HEK293T (cell line): ENCODE data around the gene TTLL4.

Experiments used
- BHLHE40 ChIP-seq: fragments of 450-650 bp; IDR thresholded peaks from 2 replicates; pipeline ENCODE4 v1.6.1; 2016; ENCODE audit warnings: mild to moderate bottlenecking, moderate library complexity, borderline replicate concordance
- CTBP1 ChIP-seq: fragments of 450-650 bp; IDR thresholded peaks from 2 replicates; pipeline ENCODE4 v1.6.1; 2016; ENCODE audit warnings: borderline replicate concordance
- ELF4 ChIP-seq: fragments of 450-650 bp; IDR thresholded peaks from 2 replicates; pipeline ENCODE4 v1.6.1; 2017; ENCODE audit warnings: antibody characterized with exemption
- FOXA1 ChIP-seq: fragments of 450-650 bp; IDR thresholded peaks from 2 replicates; pipeline ENCODE4 v1.6.1; 2016; ENCODE audit warnings: mild to moderate bottlenecking
- FOXK2 ChIP-seq: fragments of 450-650 bp; IDR thresholded peaks from 2 replicates; pipeline ENCODE4 v1.6.1; 2016; ENCODE audit warnings: mild to moderate bottlenecking
- FOXM1 ChIP-seq: fragments of 450-650 bp; IDR thresholded peaks from 2 replicates; pipeline ENCODE4 v1.6.1; 2017; ENCODE audit warnings: mild to moderate bottlenecking, borderline replicate concordance
- HDGF ChIP-seq: fragments of 450-650 bp; IDR thresholded peaks from 2 replicates; pipeline ENCODE4 v1.6.1; 2017; ENCODE audit warnings: antibody characterized with exemption, borderline replicate concordance
- L3MBTL2 ChIP-seq: fragments of 450-650 bp; conservative IDR thresholded peaks from 2 replicates; pipeline ENCODE4 v1.6.1; 2016; ENCODE audit warnings: mild to moderate bottlenecking
- LEF1 ChIP-seq: fragments of 450-650 bp; IDR thresholded peaks from 2 replicates; pipeline ENCODE4 v1.6.1; 2017; ENCODE audit warnings: mild to moderate bottlenecking, borderline replicate concordance
- SP1 ChIP-seq: fragments of 450-650 bp; IDR thresholded peaks from 2 replicates; pipeline ENCODE4 v1.6.1; 2017
- SUZ12 ChIP-seq: fragments of 450-650 bp; IDR thresholded peaks from 2 replicates; pipeline ENCODE4 v1.6.1; 2016; ENCODE audit warnings: mild to moderate bottlenecking
- TARDBP ChIP-seq: fragments of 450-650 bp; IDR thresholded peaks from 2 replicates; pipeline ENCODE4 v1.6.1; 2016
- ZNF384 ChIP-seq: fragments of 450-650 bp; IDR thresholded peaks from 2 replicates; pipeline ENCODE4 v1.6.1; 2016

DNA sequence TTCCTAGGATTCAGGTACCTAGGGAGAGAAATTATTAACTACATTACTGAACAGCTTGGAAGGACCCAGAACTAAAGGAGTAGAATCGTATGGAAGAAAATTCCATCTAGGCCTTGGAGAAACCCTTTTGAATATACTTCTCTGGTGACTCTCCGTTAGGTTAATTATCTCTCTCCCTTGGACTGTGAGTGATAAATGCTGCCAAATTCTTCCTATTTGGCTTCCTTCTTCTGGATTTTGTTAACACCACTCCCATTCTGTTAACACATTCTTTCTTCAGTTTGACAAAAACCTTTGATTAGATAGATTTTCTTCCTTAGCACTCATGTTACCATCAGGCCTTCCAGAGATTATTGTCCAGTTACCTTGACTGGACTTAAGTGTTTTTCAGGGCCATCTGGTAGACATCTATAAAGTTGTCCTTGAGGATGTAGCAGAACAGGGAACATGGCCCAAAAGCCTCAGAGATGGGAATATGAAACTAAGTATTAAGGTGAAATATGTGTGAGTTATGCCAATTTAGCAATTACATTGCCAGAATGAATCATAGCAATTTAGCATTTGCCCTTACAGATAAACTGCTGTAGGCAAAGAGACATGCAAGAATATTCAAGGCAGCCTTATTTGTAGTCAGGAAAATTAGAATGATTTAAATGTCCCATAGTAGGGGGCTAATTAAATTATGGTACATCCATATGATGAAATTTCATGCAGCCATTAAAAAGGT, 78.1 kb downstream of the TTLL4 start:
- TF ChIP-seq SUZ12 (no peak), FOXA1 (no peak), SP1 (no peak), HDGF (no peak), ELF4 (no peak), FOXK2 (no peak), L3MBTL2 (no peak), FOXM1 (no peak), LEF1 (no peak), ZNF384 (no peak), BHLHE40 (no peak), TARDBP (no peak), CTBP1 (no peak)
